22Rv1 (cell line): ENCODE data around the gene FARP1.

ENCODE experiments used
- H3K27ac ChIP-seq: fragments of 450-650 bp; 2 replicates; pipeline ENCODE4 v1.5.1; 2017
- ZFX ChIP-seq: fragments of 450-650 bp; IDR thresholded peaks from 2 replicates; pipeline ENCODE4 v1.6.1; 2017; ENCODE audit warnings: antibody characterized with exemption, borderline replicate concordance
- TF ChIP-seq, protein P1 (sequence below): fragments of 450-650 bp; IDR thresholded peaks from 2 replicates; pipeline ENCODE4 v1.5.1; 2017; ENCODE audit warnings: mild to moderate bottlenecking

The FARP1 gene

GRCh38 chr13:98358937-98359336 is 216.0 kb downstream of the FARP1 start:
- H3K27ac ChIP-seq = no peak overlapping the region
- TF ChIP-seq, protein P1, sequence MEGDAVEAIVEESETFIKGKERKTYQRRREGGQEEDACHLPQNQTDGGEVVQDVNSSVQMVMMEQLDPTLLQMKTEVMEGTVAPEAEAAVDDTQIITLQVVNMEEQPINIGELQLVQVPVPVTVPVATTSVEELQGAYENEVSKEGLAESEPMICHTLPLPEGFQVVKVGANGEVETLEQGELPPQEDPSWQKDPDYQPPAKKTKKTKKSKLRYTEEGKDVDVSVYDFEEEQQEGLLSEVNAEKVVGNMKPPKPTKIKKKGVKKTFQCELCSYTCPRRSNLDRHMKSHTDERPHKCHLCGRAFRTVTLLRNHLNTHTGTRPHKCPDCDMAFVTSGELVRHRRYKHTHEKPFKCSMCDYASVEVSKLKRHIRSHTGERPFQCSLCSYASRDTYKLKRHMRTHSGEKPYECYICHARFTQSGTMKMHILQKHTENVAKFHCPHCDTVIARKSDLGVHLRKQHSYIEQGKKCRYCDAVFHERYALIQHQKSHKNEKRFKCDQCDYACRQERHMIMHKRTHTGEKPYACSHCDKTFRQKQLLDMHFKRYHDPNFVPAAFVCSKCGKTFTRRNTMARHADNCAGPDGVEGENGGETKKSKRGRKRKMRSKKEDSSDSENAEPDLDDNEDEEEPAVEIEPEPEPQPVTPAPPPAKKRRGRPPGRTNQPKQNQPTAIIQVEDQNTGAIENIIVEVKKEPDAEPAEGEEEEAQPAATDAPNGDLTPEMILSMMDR = no peak
- TF ChIP-seq ZFX = no peak

DNA sequence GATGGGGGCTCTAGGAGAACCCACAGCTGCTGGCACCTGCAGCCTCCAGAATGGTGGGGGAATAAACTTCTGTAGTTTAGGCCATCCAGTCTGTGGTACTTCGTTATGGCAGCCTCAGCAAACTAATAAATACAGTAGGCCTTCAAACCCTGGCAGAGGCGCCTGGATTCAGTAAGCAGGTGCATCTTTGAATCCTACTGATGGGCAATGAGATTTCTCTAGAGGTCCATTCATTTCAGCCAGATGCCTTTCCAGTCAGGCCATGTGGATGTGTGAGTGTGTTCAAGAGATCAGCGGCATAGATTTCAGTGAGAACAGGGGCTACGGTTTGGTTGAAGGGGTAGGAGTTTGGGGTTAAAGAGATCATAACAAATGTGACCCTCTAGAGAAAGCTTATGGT is 217.7 kb downstream of the FARP1 start:
- no peak for TF ChIP-seq ZFX
- TF ChIP-seq, protein P1 = no peak
- no peak overlapping the region for H3K27ac ChIP-seq

DNA sequence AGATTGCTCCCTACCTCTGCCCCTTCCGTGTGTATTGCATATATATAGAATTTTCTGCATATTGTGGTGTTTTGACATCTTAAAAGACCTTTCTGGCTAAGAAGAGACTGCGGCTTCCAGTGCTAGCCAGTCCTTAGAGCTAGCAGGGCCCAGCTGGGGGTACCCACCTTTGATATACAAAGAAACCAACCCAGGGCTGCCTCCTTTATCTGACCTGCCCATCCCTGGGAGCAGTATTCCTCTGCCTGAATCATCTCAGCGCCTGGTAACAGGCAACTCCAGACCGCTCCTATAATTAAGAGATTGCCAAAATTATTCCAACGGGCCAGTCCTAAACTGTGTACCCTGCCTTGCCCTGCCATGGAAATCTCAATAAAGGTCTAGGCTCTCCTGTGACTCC is 220.4 kb downstream of the FARP1 start:
- TF ChIP-seq, protein P1 = no peak
- no peak for TF ChIP-seq ZFX
- no peak overlapping the region for H3K27ac ChIP-seq

DNA sequence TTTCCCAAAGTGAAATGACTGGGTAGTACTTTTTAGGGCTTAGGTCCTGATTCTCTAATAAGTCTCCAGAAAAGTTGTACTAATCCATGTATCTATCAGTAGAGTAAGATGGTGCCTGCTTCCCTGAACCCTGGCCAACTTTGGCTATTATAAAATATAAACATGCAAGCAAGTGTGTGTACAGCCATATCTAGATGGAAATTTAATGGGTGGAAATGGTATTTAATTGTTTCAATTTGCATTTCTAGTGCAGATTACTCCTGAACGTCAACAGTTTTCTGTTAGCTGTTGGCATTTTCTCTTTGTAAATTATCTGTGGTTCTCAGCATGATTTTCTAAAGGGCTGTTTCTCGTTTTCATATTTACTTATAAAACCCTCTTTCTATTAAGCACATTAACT is 221.3 kb downstream of the FARP1 start:
- TF ChIP-seq, protein P1 = no peak
- TF ChIP-seq ZFX = no peak
- no peak overlapping the region for H3K27ac ChIP-seq

GRCh38 chr13:98364647-98365046 is 221.8 kb downstream of the FARP1 start:
- no peak overlapping the region for H3K27ac ChIP-seq
- no peak for TF ChIP-seq ZFX
- TF ChIP-seq, protein P1 = no peak

- no peak overlapping the region for H3K27ac ChIP-seq
- no peak for TF ChIP-seq ZFX
- TF ChIP-seq, protein P1 = no peak
These were observed 222.4 kb downstream of the FARP1 start for GRCh38 chr13:98365302-98365701.

DNA sequence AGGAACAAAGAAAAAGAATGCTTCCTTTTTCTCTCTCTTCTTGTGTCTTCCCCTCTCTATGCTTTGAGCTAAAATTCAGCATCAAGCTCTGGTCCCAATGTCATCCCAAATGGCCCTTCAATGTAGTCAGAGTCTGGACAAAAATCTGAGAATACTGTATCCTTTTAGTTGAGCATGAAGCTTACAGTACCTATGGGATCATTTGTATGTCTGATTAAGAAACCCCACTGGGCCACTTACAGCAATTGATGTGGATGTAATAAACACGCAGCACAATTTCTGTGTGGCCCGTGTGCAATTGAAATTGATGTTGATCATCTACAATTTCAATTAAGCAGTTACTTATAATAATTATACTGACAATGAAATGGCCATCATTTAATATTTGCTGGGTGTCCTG is 223.1 kb downstream of the FARP1 start:
- H3K27ac ChIP-seq = no peak overlapping the region
- TF ChIP-seq, protein P1 = no peak
- TF ChIP-seq ZFX = no peak
